Endothelial cell (in vitro differentiated cells): ENCODE data around the gene GMNN. TPM values are rescaled to one million over a fixed set of nuclear protein-coding genes. Genes with fewer than 3 reads are reported as not detected.

Experiments
- DNase-seq: peaks from one replicate; pipeline ENCODE4 v3.0.0; 2021; ENCODE audit warnings: low spot score
- H3K27ac Mint-ChIP-seq: one replicate; pipeline ENCODE4 v1.8.0; 2021; ENCODE audit warnings: mixed read lengths, inconsistent platforms; ENCODE audit not compliant: unreplicated experiment
- H3K27me3 Mint-ChIP-seq: one replicate; pipeline ENCODE4 v1.8.0; 2021; ENCODE audit warnings: mild to moderate bottlenecking, moderate library complexity, mixed read lengths, inconsistent platforms; ENCODE audit not compliant: unreplicated experiment
- H3K36me3 Mint-ChIP-seq: one replicate; pipeline ENCODE4 v1.8.0; 2021; ENCODE audit warnings: mild to moderate bottlenecking, low read depth, mixed read lengths, inconsistent platforms; ENCODE audit not compliant: unreplicated experiment
- H3K4me1 Mint-ChIP-seq: one replicate; pipeline ENCODE4 v1.8.0; 2021; ENCODE audit warnings: mild to moderate bottlenecking, mixed read lengths, inconsistent platforms; ENCODE audit not compliant: unreplicated experiment
- H3K4me3 Mint-ChIP-seq: one replicate; pipeline ENCODE4 v1.8.0; 2021; ENCODE audit warnings: mild to moderate bottlenecking, mixed read lengths, inconsistent platforms; ENCODE audit not compliant: unreplicated experiment
- H3K9me3 Mint-ChIP-seq: one replicate; pipeline ENCODE4 v1.8.0; 2021; ENCODE audit warnings: mixed read lengths, inconsistent platforms; ENCODE audit not compliant: unreplicated experiment
- CTCF ChIP-seq: fragments of 200-600 bp; sonication (generic); IDR thresholded peaks from one replicate; pipeline ENCODE4 v1.5.0; 2021; ENCODE audit warnings: antibody characterized with exemption; ENCODE audit not compliant: unreplicated experiment
- total RNA-seq: library from RNA; stranded (reverse); fragmentation: NEBNext Ultra II Directional; extraction: Animal tissue kit (Norgen Biotek cat#: 25700); gene quantifications from one replicate; pipeline ENCODE4 v1.2.1, GENCODE V29; 2021; ENCODE audit not compliant: unreplicated experiment

The GMNN gene
- total RNA-seq, 1 donor from 2014 or later, result 24.7 TPM

GRCh38 chr6:24740861-24741260 is 33.9 kb upstream of the GMNN start:
- Mint-ChIP-seq H3K36me3 (no peaks in the 10 kb centered on the region), H3K4me1 (no peaks in the 10 kb centered on the region), H3K4me3 (no peak overlapping the region), H3K27ac (no peak overlapping the region), H3K9me3 (no peaks in the 10 kb centered on the region), H3K27me3 (no peaks in the 10 kb centered on the region)
- no peak for DNase-seq
- TF ChIP-seq CTCF, result no peak

- no peaks in the 10 kb centered on the region for H3K9me3 Mint-ChIP-seq
- DNase-seq, result no peak
- no peak for TF ChIP-seq CTCF
- H3K4me1 Mint-ChIP-seq, result no peaks in the 10 kb centered on the region
- H3K27ac Mint-ChIP-seq, result no peak overlapping the region
- no peak overlapping the region for H3K4me3 Mint-ChIP-seq
- H3K36me3 Mint-ChIP-seq, result no peaks in the 10 kb centered on the region
- H3K27me3 Mint-ChIP-seq, result no peaks in the 10 kb centered on the region
Observed at GRCh38 chr6:24742216-24742738, 32.5 kb upstream of the GMNN start.

GRCh38 chr6:24743265-24743943 is 31.3 kb upstream of the GMNN start:
- Mint-ChIP-seq H3K4me1 (no peaks in the 10 kb centered on the region), H3K27me3 (no peaks in the 10 kb centered on the region), H3K36me3 (no peaks in the 10 kb centered on the region), H3K4me3 (no peak overlapping the region), H3K9me3 (no peaks in the 10 kb centered on the region), H3K27ac (no peak overlapping the region)
- TF ChIP-seq CTCF, result no peak
- no peak for DNase-seq

GRCh38 chr6:24743944-24744335 is 30.8 kb upstream of the GMNN start:
- no peak for DNase-seq
- Mint-ChIP-seq H3K36me3 (no peaks in the 10 kb centered on the region), H3K4me1 (no peaks in the 10 kb centered on the region), H3K27me3 (no peaks in the 10 kb centered on the region), H3K27ac (no peak overlapping the region), H3K4me3 (no peak overlapping the region), H3K9me3 (no peaks in the 10 kb centered on the region)
- no peak for TF ChIP-seq CTCF

- Mint-ChIP-seq H3K27me3 (no peaks in the 10 kb centered on the region), H3K4me3 (no peak overlapping the region), H3K27ac (no peak overlapping the region), H3K9me3 (no peaks in the 10 kb centered on the region), H3K4me1 (no peaks in the 10 kb centered on the region), H3K36me3 (no peaks in the 10 kb centered on the region)
- no peak for TF ChIP-seq CTCF
- no peak for DNase-seq
Observed at GRCh38 chr6:24744911-24745310, 29.8 kb upstream of the GMNN start.
